H9 (cell line): ENCODE data around the gene FAM83C. TPM values are rescaled to one million over a fixed set of nuclear protein-coding genes. Genes with fewer than 3 reads are reported as not detected.

Experiments used
- DNase-seq: peaks from one replicate; pipeline ENCODE4 v3.0.0-alpha.2; 2017
- H2AFZ ChIP-seq: one replicate; pipeline ENCODE4 v1.6.1; 2013; ENCODE audit warnings: mild to moderate bottlenecking, low read length, control low read depth, moderate library complexity
- H2AK5ac ChIP-seq: 2 replicates; pipeline ENCODE4 v1.6.1; 2013; ENCODE audit warnings: low read length, control low read depth, mixed read lengths; ENCODE audit not compliant: insufficient read length
- H2BK120ac ChIP-seq: one replicate; pipeline ENCODE4 v1.6.1; 2013; ENCODE audit warnings: low read depth, mild to moderate bottlenecking, low read length, control low read depth, inconsistent platforms; ENCODE audit not compliant: poor library complexity, severe bottlenecking
- H2BK12ac ChIP-seq: 2 replicates; pipeline ENCODE4 v1.6.1; 2013; ENCODE audit warnings: low read length, control low read depth, mixed read lengths, low read depth; ENCODE audit not compliant: insufficient read length
- H2BK15ac ChIP-seq: 2 replicates; pipeline ENCODE4 v1.6.1; 2013; ENCODE audit warnings: low read depth, low read length, control low read depth
- H2BK20ac ChIP-seq: one replicate; pipeline ENCODE4 v1.6.1; 2013; ENCODE audit warnings: low read depth, mild to moderate bottlenecking, low read length, control low read depth, inconsistent platforms; ENCODE audit not compliant: poor library complexity, severe bottlenecking
- H2BK5ac ChIP-seq: 2 replicates; pipeline ENCODE4 v1.6.1; 2013; ENCODE audit warnings: low read length, control low read depth, mixed read lengths; ENCODE audit not compliant: insufficient read length
- H3K14ac ChIP-seq: 2 replicates; pipeline ENCODE4 v1.6.1; 2013; ENCODE audit warnings: low read length, control low read depth; ENCODE audit not compliant: insufficient read depth
- H3K18ac ChIP-seq: 2 replicates; pipeline ENCODE4 v1.6.1; 2013; ENCODE audit warnings: low read depth, mild to moderate bottlenecking, mixed read lengths, low read length, control low read depth; ENCODE audit not compliant: insufficient read length
- H3K23ac ChIP-seq: 2 replicates; pipeline ENCODE4 v1.6.1; 2013; ENCODE audit warnings: low read length, control low read depth, mixed read lengths, low read depth; ENCODE audit not compliant: insufficient read length
- H3K23me2 ChIP-seq: 2 replicates; pipeline ENCODE4 v1.6.1; 2013; ENCODE audit warnings: low read depth, mild to moderate bottlenecking, mixed read lengths, low read length, control low read depth; ENCODE audit not compliant: insufficient read length, poor library complexity, severe bottlenecking
- H3K27ac ChIP-seq: 2 replicates; pipeline ENCODE4 v1.5.1; 2013; ENCODE audit warnings: low read length, control low read depth, mixed read lengths, low read depth; ENCODE audit not compliant: insufficient read length
- H3K27me3 ChIP-seq: 2 replicates; pipeline ENCODE4 v1.6.1; 2013; ENCODE audit warnings: low read length, control low read depth, inconsistent platforms; ENCODE audit not compliant: insufficient read depth
- H3K4ac ChIP-seq: 2 replicates; pipeline ENCODE4 v1.6.1; 2013; ENCODE audit warnings: low read depth, mild to moderate bottlenecking, control low read depth, inconsistent platforms, low read length, moderate library complexity
- H3K4me1 ChIP-seq: 2 replicates; pipeline ENCODE4 v1.6.1; 2013; ENCODE audit warnings: low read length, control low read depth, inconsistent platforms; ENCODE audit not compliant: insufficient read depth
- H3K4me2 ChIP-seq: 2 replicates; pipeline ENCODE4 v1.6.1; 2013; ENCODE audit warnings: low read length, control low read depth, mixed read lengths; ENCODE audit not compliant: insufficient read length, insufficient read depth
- H3K56ac ChIP-seq: 2 replicates; pipeline ENCODE4 v1.6.1; 2013; ENCODE audit warnings: low read depth, mild to moderate bottlenecking, mixed read lengths, low read length, control low read depth; ENCODE audit not compliant: insufficient read length
- H3K79me1 ChIP-seq: 2 replicates; pipeline ENCODE4 v1.6.1; 2013; ENCODE audit warnings: low read depth, mild to moderate bottlenecking, moderate library complexity, low read length, control low read depth, inconsistent platforms; ENCODE audit not compliant: insufficient read depth, poor library complexity, severe bottlenecking
- H3K79me2 ChIP-seq: 2 replicates; pipeline ENCODE4 v1.6.1; 2013; ENCODE audit warnings: low read length, control low read depth, inconsistent platforms; ENCODE audit not compliant: insufficient read depth
- H3K9ac ChIP-seq: 2 replicates; pipeline ENCODE4 v1.6.1; 2013; ENCODE audit warnings: low read length, control low read depth, mixed read lengths; ENCODE audit not compliant: insufficient read length; ENCODE audit errors: extremely low read depth
- H3K9me3 ChIP-seq: one replicate; pipeline ENCODE4 v1.6.1; 2013; ENCODE audit warnings: low read depth, low read length, inconsistent platforms; ENCODE audit not compliant: control insufficient read depth
- H3T11ph ChIP-seq: one replicate; pipeline ENCODE4 v1.6.1; 2013; ENCODE audit warnings: mild to moderate bottlenecking, low read length, control low read depth, inconsistent platforms
- H4K20me1 ChIP-seq: one replicate; pipeline ENCODE4 v1.6.1; 2013; ENCODE audit not compliant: control insufficient read depth, insufficient read length, insufficient read depth
- H4K5ac ChIP-seq: 2 replicates; pipeline ENCODE4 v1.6.1; 2013; ENCODE audit warnings: low read depth, mild to moderate bottlenecking, mixed read lengths, low read length, control low read depth; ENCODE audit not compliant: insufficient read length
- H4K8ac ChIP-seq: replicated peaks from 2 replicates; pipeline ENCODE4 v1.6.1; 2013; ENCODE audit warnings: low read length, control low read depth, mixed read lengths, low read depth; ENCODE audit not compliant: insufficient read length
- H4K91ac ChIP-seq: 2 replicates; pipeline ENCODE4 v1.6.1; 2013; ENCODE audit warnings: low read depth, mild to moderate bottlenecking, moderate library complexity, mixed read lengths, low read length, control low read depth; ENCODE audit not compliant: insufficient read length
- H3K27ac Mint-ChIP-seq, 3 experiments: 2 replicates in 2 of 3; 3 replicates in 1 of 3; pipeline ENCODE4 v1.8.0; 2020 to 2021; ENCODE audit warnings: mixed read lengths in 3 of 3, mild to moderate bottlenecking in 1 of 3, moderate library complexity in 1 of 3
- H3K27me3 Mint-ChIP-seq: 2 replicates; pipeline ENCODE4 v1.8.0; 2021; ENCODE audit warnings: low read depth, mild to moderate bottlenecking, moderate library complexity, mixed read lengths
- H3K36me3 Mint-ChIP-seq, 3 experiments: 2 replicates in 2 of 3; 3 replicates in 1 of 3; pipeline ENCODE4 v1.8.0; 2020 to 2021; ENCODE audit warnings: low read depth in 3 of 3, mixed read lengths in 3 of 3; ENCODE audit not compliant: insufficient read depth in 1 of 3
- H3K4me1 Mint-ChIP-seq, 2 experiments: 2 replicates each; pipeline ENCODE4 v1.8.0; 2020; ENCODE audit warnings: mixed read lengths in 2 of 2
- H3K4me3 Mint-ChIP-seq, 2 experiments: 2 replicates in 1 of 2; 3 replicates in 1 of 2; pipeline ENCODE4 v1.8.0; 2020 to 2021; ENCODE audit warnings: mild to moderate bottlenecking in 2 of 2, mixed read lengths in 2 of 2, moderate library complexity in 1 of 2
- H3K9me3 Mint-ChIP-seq, 2 experiments: 2 replicates in 1 of 2; 3 replicates in 1 of 2; pipeline ENCODE4 v1.8.0; 2020; ENCODE audit warnings: mild to moderate bottlenecking in 2 of 2, mixed read lengths in 2 of 2, moderate library complexity in 1 of 2
- WGBS: extraction: QIAGEN DNeasy Blood & Tissue Kit; methylation state at CpG from one replicate; pipeline ENCODE4 v1.1.7; 2013; ENCODE audit warnings: missing lambda C conversion rate, low lambda C conversion rate, mixed read lengths; ENCODE audit not compliant: insufficient read length; ENCODE audit errors: extremely low coverage; 5-methylcytosine and 5-hydroxymethylcytosine counted together
- total RNA-seq: library from RNA; stranded (reverse); gene quantifications from 2 replicates; pipeline ENCODE4 v1.2.1, GENCODE V29; 2021
- TF ChIP-seq, protein P1 (sequence below): fragments of 200-600 bp; sonication (generic); conservative IDR thresholded peaks from 3 replicates; pipeline ENCODE4 v1.8.0; 2021; ENCODE audit warnings: antibody characterized with exemption, mild to moderate bottlenecking

FAM83C gene
- total RNA-seq, 1 experiment from 2014 or later = not detected

DNA sequence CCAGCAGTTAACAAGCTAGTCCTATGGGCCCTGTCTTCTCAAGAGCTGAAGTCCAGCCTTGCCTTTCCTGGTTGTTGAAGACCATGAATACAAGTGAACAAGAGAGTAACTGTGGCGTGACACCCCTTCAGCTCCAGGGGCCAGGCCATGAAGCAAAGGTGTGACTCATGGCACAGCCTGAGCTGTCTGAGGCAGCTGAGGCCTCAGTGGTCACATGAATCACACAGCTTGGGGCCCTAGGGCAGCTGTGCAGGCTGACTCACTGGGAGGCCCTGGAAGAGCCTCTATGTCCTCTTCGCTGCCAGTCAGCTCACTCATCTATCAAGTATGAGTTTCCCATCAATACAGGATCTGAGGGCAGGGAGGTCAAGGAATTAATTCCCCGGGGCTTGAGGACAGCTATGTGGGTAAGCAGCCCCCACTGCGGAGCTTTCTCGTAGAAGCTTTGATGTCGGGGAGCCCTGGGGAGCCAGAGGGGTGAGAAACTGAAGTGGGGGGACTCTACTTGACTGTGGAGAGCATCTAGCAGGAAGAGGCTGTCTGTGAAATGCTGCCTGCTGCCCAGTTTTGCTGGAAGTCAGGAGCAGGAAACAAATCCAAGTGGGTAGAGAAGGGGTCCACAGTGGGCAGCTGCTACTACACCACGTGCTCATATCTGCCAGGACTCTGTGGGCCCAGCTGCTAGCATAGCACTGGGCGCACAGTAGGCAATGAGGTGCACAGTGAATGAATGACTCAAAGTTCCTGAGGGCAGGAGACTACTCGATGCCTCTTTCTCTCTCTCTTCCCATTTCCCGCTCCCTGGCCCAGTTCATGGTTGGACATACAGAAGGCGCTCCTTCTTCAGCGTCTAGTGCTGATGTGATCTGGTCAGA lies 13.7 kb upstream of the FAM83C start:
- no peak for DNase-seq
- Histone ChIP-seq H2AFZ (no peak overlapping the region), H3K4me2 (no peak overlapping the region), H3K79me1 (no peaks in the 10 kb centered on the region), H3K23ac (no peak overlapping the region), H3K18ac (no peak overlapping the region), H3K14ac (no peak overlapping the region), H3T11ph (no peak overlapping the region), H3K56ac (no peak overlapping the region), H4K5ac (no peak overlapping the region), H4K91ac (no peak overlapping the region), H3K4ac (no peak overlapping the region), H2BK12ac (no peak overlapping the region), H3K27ac (no peak overlapping the region), H3K79me2 (no peaks in the 10 kb centered on the region), H2BK120ac (no peak overlapping the region), H2BK5ac (no peak overlapping the region), H3K4me1 (peaks cover 3% of the 10 kb centered on the region; the same call in 1 of the 2 replicates), H3K27me3 (no peaks in the 10 kb centered on the region), H2AK5ac (no peak overlapping the region), H3K9me3 (no peaks in the 10 kb centered on the region), H3K23me2 (peaks cover 4% of the 10 kb centered on the region), H4K20me1 (no peaks in the 10 kb centered on the region), H4K8ac (no peak overlapping the region), H2BK20ac (no peak overlapping the region), H2BK15ac (no peak overlapping the region), H3K9ac (no peak overlapping the region)
- Mint-ChIP-seq H3K4me1 (peaks cover 14 to 17% of the 10 kb centered on the region in 2 experiments), H3K4me3 (no peak overlapping the region), H3K9me3 (no peaks in the 10 kb centered on the region), H3K36me3 (peaks cover 0 to 6% (median 2%) of the 10 kb centered on the region in 3 experiments; a peak in 4 of 7 replicates), H3K27me3 (no peaks in the 10 kb centered on the region), H3K27ac (peak overlapping the region in 2 of 3 experiments; percentile 24 to 44; a peak in 1 of 7 replicates)
- TF ChIP-seq, protein P1, sequence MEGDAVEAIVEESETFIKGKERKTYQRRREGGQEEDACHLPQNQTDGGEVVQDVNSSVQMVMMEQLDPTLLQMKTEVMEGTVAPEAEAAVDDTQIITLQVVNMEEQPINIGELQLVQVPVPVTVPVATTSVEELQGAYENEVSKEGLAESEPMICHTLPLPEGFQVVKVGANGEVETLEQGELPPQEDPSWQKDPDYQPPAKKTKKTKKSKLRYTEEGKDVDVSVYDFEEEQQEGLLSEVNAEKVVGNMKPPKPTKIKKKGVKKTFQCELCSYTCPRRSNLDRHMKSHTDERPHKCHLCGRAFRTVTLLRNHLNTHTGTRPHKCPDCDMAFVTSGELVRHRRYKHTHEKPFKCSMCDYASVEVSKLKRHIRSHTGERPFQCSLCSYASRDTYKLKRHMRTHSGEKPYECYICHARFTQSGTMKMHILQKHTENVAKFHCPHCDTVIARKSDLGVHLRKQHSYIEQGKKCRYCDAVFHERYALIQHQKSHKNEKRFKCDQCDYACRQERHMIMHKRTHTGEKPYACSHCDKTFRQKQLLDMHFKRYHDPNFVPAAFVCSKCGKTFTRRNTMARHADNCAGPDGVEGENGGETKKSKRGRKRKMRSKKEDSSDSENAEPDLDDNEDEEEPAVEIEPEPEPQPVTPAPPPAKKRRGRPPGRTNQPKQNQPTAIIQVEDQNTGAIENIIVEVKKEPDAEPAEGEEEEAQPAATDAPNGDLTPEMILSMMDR = no peak
- no CpG with 5 or more reads among the region's 12 CpGs for WGBS
